A549 (cell line): ENCODE data around the gene TACC3. TPM values are rescaled to one million over a fixed set of nuclear protein-coding genes. Genes with fewer than 3 reads are reported as not detected.

Experiments used
- ATAC-seq, 2 experiments: fragments of 200-7000 bp in 1 of 2; fragments of >200 bp in 1 of 2; cut with Nextera tagmentation in 1 of 2; cut with Tn5 transposase in 1 of 2; 3 replicates each; pipeline versions ENCODE4 v1.8.0 to v1.9.1; 2018 to 2020; ENCODE audit warnings: mild to moderate bottlenecking in 1 of 2, moderate library complexity in 1 of 2
- CTCF ChIA-PET: fragments of 300-600 bp; sonication (Branson Sonifier 250); formaldehyde crosslinking; extraction: SDS; loops from one replicate; lab custom pipeline; 2021; ENCODE audit warnings: antibody characterized with exemption, inconsistent platforms; lab: Yijun Ruan, JAX
- POLR2A ChIA-PET: fragments of 350-600 bp; formaldehyde crosslinking; extraction: SDS; loops from one replicate; lab custom pipeline; 2021; ENCODE audit warnings: antibody characterized with exemption, inconsistent platforms; lab: Yijun Ruan, JAX
- DNase-seq, 2 experiments: peaks; one replicate each; pipeline versions ENCODE4 v3.0.0 to v3.0.0-alpha.2; 2011 to 2016; ENCODE audit warnings: low read depth in 1 of 2, low spot score in 1 of 2
- FAIRE-seq: peaks from 2 replicates; lab custom pipeline; 2011; peaks lifted over from hg19 to GRCh38; lab: Jason Lieb, UNC
- H3K27ac ChIP-seq, 2 experiments: fragments of >200 bp; sonication (Bioruptor Twin); formaldehyde crosslinking; 3 replicates each; pipeline ENCODE4 v1.5.1; 2016 to 2017
- H3K4me1 ChIP-seq: fragments of >200 bp; sonication (Bioruptor Twin); formaldehyde crosslinking; 3 replicates; pipeline ENCODE4 v1.6.1; 2016
- H3K4me2 ChIP-seq: fragments of >200 bp; sonication (Bioruptor Twin); formaldehyde crosslinking; 3 replicates; pipeline ENCODE4 v1.6.1; 2016
- H3K4me3 ChIP-seq: fragments of >200 bp; sonication (Bioruptor Twin); formaldehyde crosslinking; 3 replicates; pipeline ENCODE4 v1.5.1; 2016
- H3K9me3 ChIP-seq: fragments of >200 bp; sonication (Bioruptor Twin); formaldehyde crosslinking; 3 replicates; pipeline ENCODE4 v1.6.1; 2016
- CBX2 ChIP-seq: fragments of 200-600 bp; sonication (generic); IDR thresholded peaks from 2 replicates; pipeline ENCODE4 v1.6.1; 2016; ENCODE audit warnings: low read depth, mild to moderate bottlenecking, borderline replicate concordance
- CBX8 ChIP-seq: fragments of 200-600 bp; sonication (generic); IDR thresholded peaks from 2 replicates; pipeline ENCODE4 v1.6.1; 2016
- CEBPB ChIP-seq, 2 experiments: fragments of >200 bp in 1 of 2; sonication (Bioruptor Twin) in 1 of 2; formaldehyde crosslinking in 1 of 2; IDR thresholded peaks; 2 replicates each; pipeline ENCODE4 v1.6.1; 2012 to 2016
- EHF ChIP-seq: fragments of 250-450 bp; sonication (Bioruptor Pico); IDR thresholded peaks from 2 replicates; pipeline ENCODE4 v1.5.0; 2020; ENCODE audit warnings: mild to moderate bottlenecking
- EHMT2 ChIP-seq: fragments of 200-600 bp; sonication (generic); IDR thresholded peaks from 2 replicates; pipeline ENCODE4 v1.6.1; 2016; ENCODE audit warnings: antibody characterized with exemption, low read depth, mild to moderate bottlenecking, moderate library complexity
- FOSL2 ChIP-seq, 2 experiments: fragments of 450-650 bp in 1 of 2; fragments of >200 bp in 1 of 2; sonication (Bioruptor Twin) in 1 of 2; formaldehyde crosslinking; IDR thresholded peaks; 2 replicates each; pipeline versions ENCODE4 v1.5.0 to v1.6.1; 2016 to 2020; ENCODE audit warnings: mild to moderate bottlenecking in 1 of 2, moderate library complexity in 1 of 2
- HEYL ChIP-seq: fragments of 250-450 bp; sonication (Bioruptor Pico); IDR thresholded peaks from 2 replicates; pipeline ENCODE4 v1.8.0; 2021; ENCODE audit warnings: mild to moderate bottlenecking, moderate library complexity
- JUN ChIP-seq, 2 experiments: fragments of >200 bp; sonication (Bioruptor Twin); formaldehyde crosslinking; IDR thresholded peaks; 2 replicates in 1 of 2; 3 replicates in 1 of 2; pipeline ENCODE4 v1.6.1; 2016 to 2017
- JUNB ChIP-seq: fragments of >200 bp; sonication (Bioruptor Twin); formaldehyde crosslinking; IDR thresholded peaks from 2 replicates; pipeline ENCODE4 v1.6.1; 2016
- KDM1A ChIP-seq: fragments of 200-600 bp; sonication (generic); IDR thresholded peaks from 2 replicates; pipeline ENCODE4 v1.6.1; 2016; ENCODE audit warnings: low read depth, mild to moderate bottlenecking
- MAFK ChIP-seq: fragments of 450-650 bp; IDR thresholded peaks from 2 replicates; pipeline ENCODE4 v1.6.1; 2014; ENCODE audit not compliant: partially characterized antibody
- POLR2A ChIP-seq: IDR thresholded peaks from 2 replicates; pipeline ENCODE4 v1.6.1; 2012; ENCODE audit warnings: mild to moderate bottlenecking, low read length
- POLR2AphosphoS2 ChIP-seq: conservative IDR thresholded peaks from 2 replicates; pipeline ENCODE4 v1.6.1; 2012; ENCODE audit warnings: low read length, improper control_type of control experiment, inconsistent platforms
- RAD21 ChIP-seq, 2 experiments: fragments of >200 bp in 1 of 2; sonication (Bioruptor Twin) in 1 of 2; formaldehyde crosslinking in 1 of 2; IDR thresholded peaks in 1 of 2; conservative IDR thresholded peaks in 1 of 2; 2 replicates in 1 of 2; 3 replicates in 1 of 2; pipeline ENCODE4 v1.6.1; 2012 to 2018; ENCODE audit warnings: inconsistent platforms in 1 of 2
- RFX5 ChIP-seq: fragments of 450-650 bp; IDR thresholded peaks from 2 replicates; pipeline ENCODE4 v1.7.1; 2014; ENCODE audit warnings: antibody characterized with exemption, mild to moderate bottlenecking, moderate library complexity
- SMC3 ChIP-seq: fragments of >200 bp; sonication (Bioruptor Twin); formaldehyde crosslinking; IDR thresholded peaks from 3 replicates; pipeline ENCODE4 v1.6.1; 2018; ENCODE audit warnings: inconsistent platforms
- SREBF2 ChIP-seq: fragments of 450-650 bp; IDR thresholded peaks from 2 replicates; pipeline ENCODE4 v1.6.1; 2014; ENCODE audit warnings: mild to moderate bottlenecking, moderate library complexity
- TFCP2L1 ChIP-seq: fragments of 250-450 bp; sonication (Bioruptor Pico); IDR thresholded peaks from 2 replicates; pipeline ENCODE4 v1.5.0; 2021; ENCODE audit warnings: mild to moderate bottlenecking
- ZFP36 ChIP-seq: fragments of 450-650 bp; IDR thresholded peaks from 2 replicates; pipeline ENCODE4 v1.6.1; 2014; ENCODE audit warnings: borderline replicate concordance; ENCODE audit not compliant: partially characterized antibody
- ZSCAN20 ChIP-seq: fragments of 250-450 bp; sonication (Bioruptor Pico); IDR thresholded peaks from 2 replicates; pipeline ENCODE4 v1.8.0; 2022; ENCODE audit warnings: mild to moderate bottlenecking, moderate library complexity
- WGBS: methylation state at CpG from one replicate; pipeline ENCODE4 v1.1.6; 2017; ENCODE audit errors: missing lambda C conversion rate; 5-methylcytosine and 5-hydroxymethylcytosine counted together
- polyA plus RNA-seq, 4 experiments: library from polyadenylated mRNA; depleted of rRNA in 3 of 4; stranded (reverse); fragments of >200 nt; fragmentation: RNase III in 1 of 4; extraction: RNeasy Plus Mini Kit Qiagen cat#74134 plus additional on column Dnase treatment in 1 of 4; gene quantifications; 2 replicates in 3 of 4; 3 replicates in 1 of 4; pipeline ENCODE4 v1.2.3, GENCODE V29; 2011 to 2017
- TF ChIP-seq, protein P1 (sequence below): fragments of 250-450 bp; sonication (Bioruptor Pico); IDR thresholded peaks from 2 replicates; pipeline ENCODE4 v1.5.0; 2021; ENCODE audit warnings: mild to moderate bottlenecking, moderate library complexity, borderline replicate concordance
- TF ChIP-seq, protein P2 (sequence below): fragments of 200-600 bp; sonication (generic); IDR thresholded peaks from 2 replicates; pipeline ENCODE4 v1.6.1; 2016; ENCODE audit warnings: antibody characterized with exemption, mild to moderate bottlenecking, moderate library complexity
- TF ChIP-seq, protein P3 (sequence below): IDR thresholded peaks from 2 replicates; pipeline ENCODE4 v1.6.1; 2012
- TF ChIP-seq, protein P4 (sequence below): fragments of >200 bp; sonication (Bioruptor Twin); formaldehyde crosslinking; IDR thresholded peaks from 3 replicates; pipeline ENCODE4 v1.6.1; 2016

TACC3 gene
- polyA plus RNA-seq, 2 of the 4 experiments (the other 2 are of a cell fraction) = 25.9 to 70.6 TPM

DNA sequence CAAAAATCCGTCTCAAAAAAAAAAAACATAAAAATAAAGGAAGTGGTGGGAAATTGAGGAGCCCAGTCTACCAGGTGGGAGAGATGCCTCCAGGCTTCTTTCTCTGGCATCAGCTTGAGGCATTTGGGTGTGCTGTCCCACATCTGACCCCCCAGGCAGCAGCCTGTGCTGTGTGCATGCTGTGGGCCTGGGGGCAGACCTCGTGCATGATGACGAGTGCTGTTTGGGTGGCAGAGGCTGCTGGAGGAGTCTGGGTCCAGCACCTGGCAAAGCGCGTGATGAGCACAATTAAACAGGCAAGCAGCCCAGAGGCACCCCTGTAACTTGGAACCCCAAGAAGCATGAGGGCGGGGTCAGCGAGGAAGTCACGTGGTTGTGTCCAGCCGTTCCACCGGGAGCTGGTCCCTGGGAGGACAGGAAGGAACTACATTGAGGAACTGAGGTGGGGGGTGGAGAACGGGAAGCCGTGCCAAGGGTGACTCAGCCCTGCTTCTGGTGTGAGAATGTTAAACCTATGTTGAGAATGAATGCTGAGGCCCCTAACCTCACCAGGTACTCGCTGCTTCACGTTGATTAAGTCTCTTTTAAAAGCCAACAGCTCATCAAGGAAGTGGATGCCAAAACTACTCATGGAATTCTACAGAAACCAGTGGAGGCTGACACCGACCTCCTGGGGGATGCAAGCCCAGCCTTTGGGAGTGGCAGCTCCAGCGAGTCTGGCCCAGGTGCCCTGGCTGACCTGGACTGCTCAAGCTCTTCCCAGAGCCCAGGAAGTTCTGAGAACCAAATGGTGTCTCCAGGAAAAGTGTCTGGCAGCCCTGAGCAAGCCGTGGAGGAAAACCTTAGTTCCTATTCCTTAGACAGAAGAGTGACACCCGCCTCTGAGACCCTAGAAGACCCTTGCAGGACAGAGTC, 6.1 kb downstream of the TACC3 start (continued):
- TF ChIP-seq, protein P1, sequence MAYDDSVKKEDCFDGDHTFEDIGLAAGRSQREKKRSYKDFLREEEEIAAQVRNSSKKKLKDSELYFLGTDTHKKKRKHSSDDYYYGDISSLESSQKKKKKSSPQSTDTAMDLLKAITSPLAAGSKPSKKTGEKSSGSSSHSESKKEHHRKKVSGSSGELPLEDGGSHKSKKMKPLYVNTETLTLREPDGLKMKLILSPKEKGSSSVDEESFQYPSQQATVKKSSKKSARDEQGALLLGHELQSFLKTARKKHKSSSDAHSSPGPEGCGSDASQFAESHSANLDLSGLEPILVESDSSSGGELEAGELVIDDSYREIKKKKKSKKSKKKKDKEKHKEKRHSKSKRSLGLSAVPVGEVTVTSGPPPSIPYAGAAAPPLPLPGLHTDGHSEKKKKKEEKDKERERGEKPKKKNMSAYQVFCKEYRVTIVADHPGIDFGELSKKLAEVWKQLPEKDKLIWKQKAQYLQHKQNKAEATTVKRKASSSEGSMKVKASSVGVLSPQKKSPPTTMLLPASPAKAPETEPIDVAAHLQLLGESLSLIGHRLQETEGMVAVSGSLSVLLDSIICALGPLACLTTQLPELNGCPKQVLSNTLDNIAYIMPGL (CRISPR knock-in tag) = no peak
- TF ChIP-seq TFCP2L1 = no peak
- no peak for TF ChIP-seq RFX5
- no peak for TF ChIP-seq SREBF2
- TF ChIP-seq RAD21 (conservative IDR thresholded peaks at IDR 0.05 in 1 of 2, IDR thresholded peaks at IDR 0.05 in 1 of 2) = no peak
- TF ChIP-seq JUN (IDR thresholded peaks at IDR 0.05) = 0 out of 5 replicates have a peak, but pooled peaks of 1 of the 2 experiments have one; percentile 34
- TF ChIP-seq SMC3 = no peak
- TF ChIP-seq EHF (CRISPR knock-in tag) = no peak
- TF ChIP-seq POLR2A = no peak
- TF ChIP-seq, protein P2, sequence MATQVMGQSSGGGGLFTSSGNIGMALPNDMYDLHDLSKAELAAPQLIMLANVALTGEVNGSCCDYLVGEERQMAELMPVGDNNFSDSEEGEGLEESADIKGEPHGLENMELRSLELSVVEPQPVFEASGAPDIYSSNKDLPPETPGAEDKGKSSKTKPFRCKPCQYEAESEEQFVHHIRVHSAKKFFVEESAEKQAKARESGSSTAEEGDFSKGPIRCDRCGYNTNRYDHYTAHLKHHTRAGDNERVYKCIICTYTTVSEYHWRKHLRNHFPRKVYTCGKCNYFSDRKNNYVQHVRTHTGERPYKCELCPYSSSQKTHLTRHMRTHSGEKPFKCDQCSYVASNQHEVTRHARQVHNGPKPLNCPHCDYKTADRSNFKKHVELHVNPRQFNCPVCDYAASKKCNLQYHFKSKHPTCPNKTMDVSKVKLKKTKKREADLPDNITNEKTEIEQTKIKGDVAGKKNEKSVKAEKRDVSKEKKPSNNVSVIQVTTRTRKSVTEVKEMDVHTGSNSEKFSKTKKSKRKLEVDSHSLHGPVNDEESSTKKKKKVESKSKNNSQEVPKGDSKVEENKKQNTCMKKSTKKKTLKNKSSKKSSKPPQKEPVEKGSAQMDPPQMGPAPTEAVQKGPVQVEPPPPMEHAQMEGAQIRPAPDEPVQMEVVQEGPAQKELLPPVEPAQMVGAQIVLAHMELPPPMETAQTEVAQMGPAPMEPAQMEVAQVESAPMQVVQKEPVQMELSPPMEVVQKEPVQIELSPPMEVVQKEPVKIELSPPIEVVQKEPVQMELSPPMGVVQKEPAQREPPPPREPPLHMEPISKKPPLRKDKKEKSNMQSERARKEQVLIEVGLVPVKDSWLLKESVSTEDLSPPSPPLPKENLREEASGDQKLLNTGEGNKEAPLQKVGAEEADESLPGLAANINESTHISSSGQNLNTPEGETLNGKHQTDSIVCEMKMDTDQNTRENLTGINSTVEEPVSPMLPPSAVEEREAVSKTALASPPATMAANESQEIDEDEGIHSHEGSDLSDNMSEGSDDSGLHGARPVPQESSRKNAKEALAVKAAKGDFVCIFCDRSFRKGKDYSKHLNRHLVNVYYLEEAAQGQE = no peak
- no peak for TF ChIP-seq ZSCAN20 (CRISPR knock-in tag)
- no peak for TF ChIP-seq CBX8
- TF ChIP-seq EHMT2 = no peak
- no peak for TF ChIP-seq FOSL2 (IDR thresholded peaks at IDR 0.05)
- peak; percentile 62 for TF ChIP-seq FOSL2 (CRISPR knock-in tag; IDR thresholded peaks at IDR 0.05)
- no peak for TF ChIP-seq HEYL (CRISPR knock-in tag)
- no peak for TF ChIP-seq MAFK
- TF ChIP-seq, protein P3, sequence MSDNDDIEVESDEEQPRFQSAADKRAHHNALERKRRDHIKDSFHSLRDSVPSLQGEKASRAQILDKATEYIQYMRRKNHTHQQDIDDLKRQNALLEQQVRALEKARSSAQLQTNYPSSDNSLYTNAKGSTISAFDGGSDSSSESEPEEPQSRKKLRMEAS = peak; percentile 72
- TF ChIP-seq KDM1A = no peak
- TF ChIP-seq JUNB = no peak
- TF ChIP-seq POLR2AphosphoS2 = no peak

DNA sequence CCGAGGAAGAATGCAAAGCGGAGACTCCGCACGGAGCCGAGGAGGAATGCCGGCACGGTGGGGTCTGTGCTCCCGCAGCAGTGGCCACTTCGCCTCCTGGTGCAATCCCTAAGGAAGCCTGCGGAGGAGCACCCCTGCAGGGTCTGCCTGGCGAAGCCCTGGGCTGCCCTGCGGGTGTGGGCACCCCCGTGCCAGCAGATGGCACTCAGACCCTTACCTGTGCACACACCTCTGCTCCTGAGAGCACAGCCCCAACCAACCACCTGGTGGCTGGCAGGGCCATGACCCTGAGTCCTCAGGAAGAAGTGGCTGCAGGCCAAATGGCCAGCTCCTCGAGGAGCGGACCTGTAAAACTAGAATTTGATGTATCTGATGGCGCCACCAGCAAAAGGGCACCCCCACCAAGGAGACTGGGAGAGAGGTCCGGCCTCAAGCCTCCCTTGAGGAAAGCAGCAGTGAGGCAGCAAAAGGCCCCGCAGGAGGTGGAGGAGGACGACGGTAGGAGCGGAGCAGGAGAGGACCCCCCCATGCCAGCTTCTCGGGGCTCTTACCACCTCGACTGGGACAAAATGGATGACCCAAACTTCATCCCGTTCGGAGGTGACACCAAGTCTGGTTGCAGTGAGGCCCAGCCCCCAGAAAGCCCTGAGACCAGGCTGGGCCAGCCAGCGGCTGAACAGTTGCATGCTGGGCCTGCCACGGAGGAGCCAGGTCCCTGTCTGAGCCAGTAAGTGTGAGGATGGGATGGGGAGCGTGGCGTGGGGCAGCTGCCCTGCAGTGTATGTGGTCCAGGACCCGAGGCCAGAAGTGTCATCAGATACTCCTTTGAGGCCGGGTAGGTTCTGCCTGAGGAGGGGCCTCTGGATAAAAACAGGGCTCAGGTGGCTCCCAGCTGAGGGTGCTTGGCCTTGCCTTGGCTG, 7.0 kb downstream of the TACC3 start:
- Histone ChIP-seq H3K27ac (peak overlapping the region; percentile 84 to 92), H3K4me3 (peak overlapping the region; percentile 9; the same call in 1 of the 3 replicates), H3K9me3 (no peaks in the 10 kb centered on the region), H3K4me1 (peaks cover 41% of the 10 kb centered on the region), H3K4me2 (peak overlapping the region; percentile 71)
- ATAC-seq (peak; percentile 40 to 60), FAIRE-seq (no peak), DNase-seq (no peak)
- ChIA-PET POLR2A (interaction anchor here (0.8 kb wide), 1 partner anchor 16 kb away, joined by 4 read pairs; the partner anchor contains the start of gene SLBP), CTCF (interaction anchor here (0.6 to 7.4 kb wide), 13 partner anchors 10 to 372 kb away, joined by 3 to 108 read pairs (median 3); partner anchors contain the start of gene SLBP)
- TF ChIP-seq ZFP36 = no peak
- TF ChIP-seq JUN (IDR thresholded peaks at IDR 0.05) = no peak
- TF ChIP-seq EHMT2 = no peak
- TF ChIP-seq CEBPB (IDR thresholded peaks at IDR 0.05) = no peak
- no peak for TF ChIP-seq CBX2
- TF ChIP-seq, protein P4, sequence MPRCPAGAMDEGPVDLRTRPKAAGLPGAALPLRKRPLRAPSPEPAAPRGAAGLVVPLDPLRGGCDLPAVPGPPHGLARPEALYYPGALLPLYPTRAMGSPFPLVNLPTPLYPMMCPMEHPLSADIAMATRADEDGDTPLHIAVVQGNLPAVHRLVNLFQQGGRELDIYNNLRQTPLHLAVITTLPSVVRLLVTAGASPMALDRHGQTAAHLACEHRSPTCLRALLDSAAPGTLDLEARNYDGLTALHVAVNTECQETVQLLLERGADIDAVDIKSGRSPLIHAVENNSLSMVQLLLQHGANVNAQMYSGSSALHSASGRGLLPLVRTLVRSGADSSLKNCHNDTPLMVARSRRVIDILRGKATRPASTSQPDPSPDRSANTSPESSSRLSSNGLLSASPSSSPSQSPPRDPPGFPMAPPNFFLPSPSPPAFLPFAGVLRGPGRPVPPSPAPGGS = no peak
- TF ChIP-seq, protein P1 (CRISPR knock-in tag) = no peak
- no peak for TF ChIP-seq JUNB
- 90% methylated on average over 10 of the region's 31 CpGs for WGBS
